Stomach (tissue), 9 donors: ENCODE results near the gene PCBP3. TPM values are rescaled to one million over a fixed set of nuclear protein-coding genes. Genes with fewer than 3 reads are reported as not detected.
A peak's percentile ranks its signal among the peaks of the same experiment; 100 is the strongest.

Experiments
- DNase-seq, 2 donors: peaks; one replicate each; pipeline versions ENCODE4 v3.0.0 to v3.0.0-alpha.2; 2013 to 2019
- H3K27ac ChIP-seq, 5 donors: fragments of 200-600 bp in 4 of 5; sonication (generic) in 4 of 5; one replicate each; pipeline ENCODE4 v1.5.1; 2013 to 2019; ENCODE audit warnings: mild to moderate bottlenecking in 1 of 5, moderate library complexity in 1 of 5
- H3K27me3 ChIP-seq, 3 donors: fragments of 200-600 bp; sonication (generic); one replicate each; pipeline ENCODE4 v1.5.1; 2017 to 2019; ENCODE audit warnings: mixed run types in 1 of 3
- H3K36me3 ChIP-seq, 4 donors: fragments of 200-600 bp; sonication (generic); 1 replicate in 3 of 4; 2 replicates in 1 of 4; pipeline ENCODE4 v1.5.1; 2016 to 2019
- H3K4me1 ChIP-seq, 4 donors: fragments of 200-600 bp; sonication (generic); one replicate each; pipeline ENCODE4 v1.5.1; 2016 to 2019
- H3K4me3 ChIP-seq, 4 donors: fragments of 200-600 bp; sonication (generic) in 3 of 4; one replicate each; pipeline ENCODE4 v1.5.1; 2016 to 2019; ENCODE audit warnings: mild to moderate bottlenecking in 1 of 4
- H3K9me3 ChIP-seq, 4 donors: fragments of 200-600 bp; sonication (generic); one replicate each; pipeline ENCODE4 v1.5.1; 2016 to 2019
- CTCF ChIP-seq, 7 experiments: fragments of 450-650 bp in 4 of 7; fragments of 200-600 bp in 3 of 7; sonication (generic) in 3 of 7; IDR thresholded peaks; one replicate each; pipeline ENCODE4 v1.5.1; 2016 to 2019; ENCODE audit warnings: antibody characterized with exemption in 7 of 7, control low read depth in 2 of 7, mild to moderate bottlenecking in 1 of 7
- EP300 ChIP-seq: sonication (generic); formaldehyde crosslinking; IDR thresholded peaks from one replicate; pipeline ENCODE4 v1.6.1; 2017; ENCODE audit warnings: antibody characterized with exemption
- POLR2A ChIP-seq, 4 donors: fragments of 450-650 bp; IDR thresholded peaks; one replicate each; pipeline ENCODE4 v1.6.1; 2016; ENCODE audit warnings: antibody characterized with exemption in 4 of 4, control low read depth in 2 of 4, mild to moderate bottlenecking in 1 of 4, moderate library complexity in 1 of 4
- POLR2AphosphoS5 ChIP-seq, 3 donors: sonication (generic); formaldehyde crosslinking; IDR thresholded peaks; one replicate each; pipeline ENCODE4 v1.6.1; 2016; ENCODE audit warnings: antibody characterized with exemption in 3 of 3
- WGBS, 5 donors: extraction: QIAGEN DNeasy Blood & Tissue Kit in 3 of 5; methylation state at CpG; one replicate each; pipeline versions ENCODE4 v1.1.5 to v1.1.7; 2013 to 2018; 5-methylcytosine and 5-hydroxymethylcytosine counted together
- intact Hi-C: fragments of 100-400 bp; cut with DNase I; formaldehyde crosslinking; loops from one replicate; pipeline ENCODE4 v1.15.1; 2023; ENCODE audit warnings: low total_unique reads
- polyA plus RNA-seq, 3 donors: library from polyadenylated mRNA; stranded (reverse); fragments of 200-250 nt; gene quantifications; one replicate each; pipeline ENCODE4 v1.2.3, GENCODE V29; 2013
- total RNA-seq, 5 donors: library from RNA; depleted of rRNA; stranded (reverse); fragments of >200 nt; gene quantifications; one replicate each; pipeline versions ENCODE4 v1.1.0 to v1.2.3, GENCODE V29; 2014 to 2016
- donor health status: healthy with polysubstance abuse.
- donor health status: Bipolar disorder and iron deficiency.
- donor health status: healthy.

The PCBP3 gene
- total and polyA plus RNA-seq, 8 donors: 1.8 to 10.9 (median 3.3) TPM; not detected in 3

GRCh38 chr21:45970674-45971615 lies 327.4 kb downstream of the PCBP3 start:
- peak in 5 of 7 experiments; percentile 36 to 86 (median 84) for TF ChIP-seq CTCF (IDR thresholded peaks at IDR 0.05)
- TF ChIP-seq POLR2AphosphoS5 (IDR thresholded peaks at IDR 0.05): no peak
- intact Hi-C loops: loop anchor here (5.0 kb wide), 1 partner anchor 126 kb away; the partner anchor contains the start of gene COL6A2
- H3K27ac ChIP-seq: peak overlapping the region; percentile 7 to 92 (median 89)
- DNase-seq: peak in 1 of 2 donors; percentile 87
- 29 to 64% (median 38%) methylated on average over 11 to 25 of the region's 25 CpGs for WGBS, 5 donors
- no peaks in the 10 kb centered on the region for H3K36me3 ChIP-seq
- peaks cover 0 to 56% (median 42%) of the 10 kb centered on the region in 3 donors for H3K27me3 ChIP-seq
- H3K4me1 ChIP-seq: peaks cover 46 to 59% (median 54%) of the 10 kb centered on the region in 4 donors
- no peaks in the 10 kb centered on the region for H3K9me3 ChIP-seq
- no peak overlapping the region for H3K4me3 ChIP-seq

- intact Hi-C loops: loop anchor here (5.0 kb wide), 1 partner anchor 126 kb away; the partner anchor contains the start of gene COL6A2
- Histone ChIP-seq H3K36me3 (no peaks in the 10 kb centered on the region), H3K27ac (peak overlapping the region; percentile 88 to 92 (median 91)), H3K4me3 (peak overlapping the region in 2 of 4 donors; percentile 48 to 51), H3K4me1 (peaks cover 46 to 65% (median 57%) of the 10 kb centered on the region in 4 donors), H3K27me3 (peaks cover 0 to 60% (median 46%) of the 10 kb centered on the region in 3 donors), H3K9me3 (no peaks in the 10 kb centered on the region)
- no peak for TF ChIP-seq POLR2AphosphoS5 (IDR thresholded peaks at IDR 0.05)
- TF ChIP-seq CTCF (IDR thresholded peaks at IDR 0.05): no peak
- no peak for TF ChIP-seq POLR2A (IDR thresholded peaks at IDR 0.05)
- TF ChIP-seq EP300: no peak
- WGBS, 5 donors: 37 to 67% (median 61%) methylated on average over 10 to 20 of the region's 20 CpGs
- peak in 1 of 2 donors; percentile 80 for DNase-seq
These were observed 328.3 kb downstream of the PCBP3 start for GRCh38 chr21:45971616-45972352.

GRCh38 chr21:45972353-45972715 lies 328.8 kb downstream of the PCBP3 start:
- Histone ChIP-seq H3K9me3 (no peaks in the 10 kb centered on the region), H3K36me3 (no peaks in the 10 kb centered on the region), H3K27me3 (peaks cover 0 to 66% (median 51%) of the 10 kb centered on the region in 3 donors), H3K4me3 (peak overlapping the region; percentile 48 to 59 (median 50)), H3K27ac (peak overlapping the region; percentile 88 to 92 (median 91)), H3K4me1 (peaks cover 46 to 70% (median 62%) of the 10 kb centered on the region in 4 donors)
- 40 to 59% (median 43%) methylated on average over 9 to 19 of the region's 19 CpGs for WGBS, 5 donors
- intact Hi-C loops: loop anchor here (5.0 kb wide), 1 partner anchor 125 kb away; the partner anchor contains the start of gene COL6A2
- TF ChIP-seq EP300: no peak
- no peak for TF ChIP-seq CTCF (IDR thresholded peaks at IDR 0.05)
- TF ChIP-seq POLR2A (IDR thresholded peaks at IDR 0.05): no peak
- TF ChIP-seq POLR2AphosphoS5 (IDR thresholded peaks at IDR 0.05): no peak
- DNase-seq: peak in 1 of 2 donors; percentile 64
